Measurements from ENCODE around the gene NDUFS7. TPM values are rescaled to one million over a fixed set of nuclear protein-coding genes. Genes with fewer than 3 reads are reported as not detected.

The NDUFS7 gene
- polyA plus RNA-seq, 4 donors, result 82.0 to 350 (median 248) TPM

DNA sequence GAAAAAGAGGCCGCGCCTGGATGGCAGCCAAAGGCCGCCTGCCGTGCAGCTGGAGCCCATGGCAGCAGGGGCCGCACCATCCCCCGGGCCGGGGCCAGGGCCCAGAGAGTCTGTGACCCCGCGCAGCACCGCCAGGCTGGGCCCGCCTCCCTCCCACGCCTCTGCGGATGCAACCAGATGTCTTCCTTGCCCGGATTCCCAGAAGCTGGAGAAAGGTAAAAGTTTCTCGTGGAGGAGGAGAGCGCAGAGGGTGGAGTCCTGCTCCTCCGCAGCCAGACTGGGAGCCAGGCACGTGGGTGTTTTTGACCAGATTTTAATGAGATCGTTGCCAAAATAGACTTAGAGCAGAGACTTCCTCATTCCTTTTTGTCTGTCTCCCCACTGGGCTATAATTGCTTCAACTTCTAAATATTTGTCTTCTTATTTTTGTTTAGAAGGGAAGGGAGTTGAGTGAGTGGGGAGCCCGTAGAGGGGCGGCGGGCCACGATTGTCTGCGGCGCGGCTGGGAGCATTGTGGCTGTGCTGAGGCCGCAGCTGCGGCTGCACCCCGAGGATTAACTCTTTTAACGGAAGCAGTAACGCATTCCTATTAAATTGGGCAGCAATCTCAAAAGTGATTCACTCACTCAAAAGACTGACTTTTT lies 22.8 kb upstream of the NDUFS7 start:
- no peak overlapping the region for H3K4me3 ChIP-seq (ENCODE audit: low read depth in 1 of 3, low read length in 3 of 3)
- no peaks in the 10 kb centered on the region for H3K27me3 ChIP-seq (ENCODE audit: control insufficient read depth in 3 of 3, insufficient read depth in 3 of 3, low read length in 3 of 3)
- DNase-seq, result no peak
- peaks cover 0 to 18% (median 0%) of the 10 kb centered on the region in 3 donors for H3K4me1 ChIP-seq (ENCODE audit: control insufficient read depth in 3 of 3, insufficient read depth in 2 of 3, low read depth in 1 of 3, low read length in 2 of 3)
- H3K9me3 ChIP-seq (ENCODE audit: control insufficient read depth in 2 of 2, insufficient read depth in 1 of 2, low read depth in 1 of 2, low read length in 1 of 2), result no peaks in the 10 kb centered on the region
- 53 to 85% (median 82%) methylated on average over 31 of the region's 31 CpGs for WGBS, 3 donors
- no peak for FAIRE-seq
- peak overlapping the region in 2 of 3 donors; percentile 27 to 32 for H3K27ac ChIP-seq (ENCODE audit: low read depth in 1 of 3, low read length in 2 of 3)
- peaks cover 4 to 72% (median 11%) of the 10 kb centered on the region in 3 donors for H3K36me3 ChIP-seq (ENCODE audit: control insufficient read depth in 3 of 3, insufficient read depth in 2 of 3, low read depth in 1 of 3, low read length in 3 of 3)

DNA sequence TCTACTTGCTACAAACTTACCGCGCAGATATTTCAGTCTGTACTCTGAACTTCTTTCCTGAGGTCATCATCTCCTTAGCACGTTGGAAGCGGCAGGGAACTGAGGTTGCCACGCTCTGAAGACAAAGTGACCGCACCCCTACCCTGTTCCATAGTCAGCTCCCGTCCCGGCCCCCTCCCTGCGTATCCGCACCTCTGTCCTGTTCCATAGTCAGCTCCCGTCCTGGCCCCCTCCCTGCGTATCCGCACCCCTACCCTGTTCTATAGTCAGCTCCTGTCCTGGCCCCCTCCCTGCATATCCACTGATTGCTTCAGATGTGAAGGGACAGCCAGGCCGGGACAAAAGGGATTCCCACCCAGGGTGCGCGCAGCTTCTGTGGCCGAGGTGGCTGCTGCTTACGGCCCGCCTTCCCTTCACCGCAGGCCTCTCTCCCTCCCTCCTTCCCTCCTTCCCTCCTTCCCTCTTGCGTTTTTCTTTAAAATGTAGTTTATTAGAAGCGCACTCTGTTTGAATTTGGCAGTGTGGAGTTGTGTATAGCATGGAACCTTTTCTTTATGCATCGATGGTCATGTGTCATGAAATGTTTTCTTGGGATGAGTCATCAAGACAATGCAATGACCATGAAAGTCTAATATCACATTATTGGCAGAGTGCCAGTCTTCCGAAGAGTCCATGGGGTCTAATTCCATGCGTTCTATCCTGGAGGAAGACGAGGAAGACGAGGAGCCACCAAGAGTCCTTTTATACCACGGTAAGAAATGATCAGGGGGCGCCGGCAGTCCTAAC lies 21.9 kb upstream of the NDUFS7 start:
- 71 to 86% (median 85%) methylated on average over 30 of the region's 30 CpGs for WGBS, 3 donors
- peaks cover 0 to 9% (median 0%) of the 10 kb centered on the region in 3 donors for H3K4me1 ChIP-seq (ENCODE audit: control insufficient read depth in 3 of 3, insufficient read depth in 2 of 3, low read depth in 1 of 3, low read length in 2 of 3)
- peak overlapping the region in 2 of 3 donors; percentile 29 to 32 for H3K27ac ChIP-seq (ENCODE audit: low read depth in 1 of 3, low read length in 2 of 3)
- H3K27me3 ChIP-seq (ENCODE audit: control insufficient read depth in 3 of 3, insufficient read depth in 3 of 3, low read length in 3 of 3), result no peaks in the 10 kb centered on the region
- peaks cover 5 to 81% (median 11%) of the 10 kb centered on the region in 3 donors for H3K36me3 ChIP-seq (ENCODE audit: control insufficient read depth in 3 of 3, insufficient read depth in 2 of 3, low read depth in 1 of 3, low read length in 3 of 3)
- FAIRE-seq, result no peak
- H3K4me3 ChIP-seq (ENCODE audit: low read depth in 1 of 3, low read length in 3 of 3), result no peak overlapping the region
- no peak for DNase-seq
- no peaks in the 10 kb centered on the region for H3K9me3 ChIP-seq (ENCODE audit: control insufficient read depth in 2 of 2, insufficient read depth in 1 of 2, low read depth in 1 of 2, low read length in 1 of 2)

DNA sequence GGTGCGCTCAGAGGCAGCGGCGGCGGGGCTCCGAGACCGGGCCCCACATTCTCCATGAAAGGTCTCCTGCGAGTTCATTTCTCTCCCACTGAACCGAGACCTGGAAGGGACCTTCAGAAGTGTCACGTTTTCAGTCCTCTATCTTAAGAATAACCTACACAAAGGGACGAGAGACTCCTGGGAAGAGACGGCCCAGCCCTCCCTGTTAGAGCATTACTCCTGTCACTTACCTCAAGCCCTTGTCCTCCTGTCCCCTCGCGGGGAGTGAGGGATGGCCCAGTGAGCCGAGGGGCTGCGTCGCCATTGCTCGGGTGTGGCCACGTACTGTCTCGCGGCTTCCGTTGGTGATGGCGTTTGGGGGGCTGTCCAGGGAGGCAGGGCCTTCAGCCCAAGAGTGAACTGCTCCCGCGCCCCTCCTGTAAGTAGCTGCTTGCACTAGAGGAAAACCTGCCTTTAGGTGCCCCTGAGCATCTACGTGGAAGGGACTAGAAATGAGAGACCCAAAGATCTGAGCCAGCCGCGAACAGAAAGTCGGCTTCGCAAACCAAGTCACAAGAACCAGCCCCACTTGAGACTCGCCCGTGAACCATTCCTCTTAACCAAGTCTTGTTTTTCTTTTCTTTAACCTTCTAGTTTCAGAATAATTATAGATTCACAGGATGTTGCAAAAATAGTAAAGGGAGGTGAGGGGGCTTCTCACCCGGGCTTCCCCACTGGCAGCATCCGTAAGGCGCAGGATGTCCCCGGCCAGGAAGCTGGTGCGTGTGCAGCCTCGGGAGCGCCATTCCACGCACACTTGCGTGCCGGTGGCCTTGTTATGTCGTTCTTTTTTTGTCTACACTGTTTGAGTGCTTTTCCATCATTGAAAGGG lies 21.1 kb upstream of the NDUFS7 start:
- WGBS, 3 donors, result 89 to 93% (median 89%) methylated on average over 41 to 42 of the region's 42 CpGs
- DNase-seq (no peak), FAIRE-seq (no peak)
- Histone ChIP-seq H3K4me3 (ENCODE audit: low read depth in 1 of 3, low read length in 3 of 3) (no peak overlapping the region), H3K4me1 (ENCODE audit: control insufficient read depth in 3 of 3, insufficient read depth in 2 of 3, low read depth in 1 of 3, low read length in 2 of 3) (peaks cover 0 to 7% (median 0%) of the 10 kb centered on the region in 3 donors), H3K27ac (ENCODE audit: low read depth in 1 of 3, low read length in 2 of 3) (peak overlapping the region in 1 of 3 donors; percentile 12), H3K27me3 (ENCODE audit: control insufficient read depth in 3 of 3, insufficient read depth in 3 of 3, low read length in 3 of 3) (no peaks in the 10 kb centered on the region), H3K36me3 (ENCODE audit: control insufficient read depth in 3 of 3, insufficient read depth in 2 of 3, low read depth in 1 of 3, low read length in 3 of 3) (peaks cover 7 to 86% (median 11%) of the 10 kb centered on the region in 3 donors), H3K9me3 (ENCODE audit: control insufficient read depth in 2 of 2, insufficient read depth in 1 of 2, low read depth in 1 of 2, low read length in 1 of 2) (no peaks in the 10 kb centered on the region)

DNA sequence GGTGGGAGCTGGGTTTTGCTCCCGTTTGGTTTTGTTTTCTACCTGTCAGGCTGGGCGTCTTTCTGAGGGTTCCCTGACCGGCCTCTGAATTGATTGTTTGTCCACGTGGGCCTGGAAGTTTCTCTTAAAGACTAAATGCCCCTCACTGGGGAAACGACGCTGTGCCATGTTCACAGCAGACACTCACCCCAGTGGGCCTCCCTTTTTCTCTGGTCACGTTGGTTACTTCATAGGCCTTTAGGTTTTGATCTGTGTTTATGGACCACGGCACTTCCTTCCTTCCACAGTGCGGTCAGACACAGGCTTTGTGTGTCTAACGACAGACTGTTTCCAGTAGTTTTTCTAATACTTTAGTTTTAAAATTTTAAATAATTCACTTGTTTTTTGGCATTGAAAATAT lies 20.1 kb upstream of the NDUFS7 start:
- Histone ChIP-seq H3K4me1 (ENCODE audit: control insufficient read depth in 3 of 3, insufficient read depth in 2 of 3, low read depth in 1 of 3, low read length in 2 of 3) (peaks cover 0 to 7% (median 0%) of the 10 kb centered on the region in 3 donors), H3K27me3 (ENCODE audit: control insufficient read depth in 3 of 3, insufficient read depth in 3 of 3, low read length in 3 of 3) (no peaks in the 10 kb centered on the region), H3K27ac (ENCODE audit: low read depth in 1 of 3, low read length in 2 of 3) (peak overlapping the region in 2 of 3 donors; percentile 42 to 53), H3K36me3 (ENCODE audit: control insufficient read depth in 3 of 3, insufficient read depth in 2 of 3, low read depth in 1 of 3, low read length in 3 of 3) (peaks cover 7 to 91% (median 9%) of the 10 kb centered on the region in 3 donors), H3K9me3 (ENCODE audit: control insufficient read depth in 2 of 2, insufficient read depth in 1 of 2, low read depth in 1 of 2, low read length in 1 of 2) (no peaks in the 10 kb centered on the region), H3K4me3 (ENCODE audit: low read depth in 1 of 3, low read length in 3 of 3) (no peak overlapping the region)
- WGBS, 3 donors, result 68 to 82% (median 72%) methylated on average over 10 of the region's 10 CpGs
- peak in 1 of 2 donors; percentile 32 for DNase-seq
- no peak for FAIRE-seq

DNA sequence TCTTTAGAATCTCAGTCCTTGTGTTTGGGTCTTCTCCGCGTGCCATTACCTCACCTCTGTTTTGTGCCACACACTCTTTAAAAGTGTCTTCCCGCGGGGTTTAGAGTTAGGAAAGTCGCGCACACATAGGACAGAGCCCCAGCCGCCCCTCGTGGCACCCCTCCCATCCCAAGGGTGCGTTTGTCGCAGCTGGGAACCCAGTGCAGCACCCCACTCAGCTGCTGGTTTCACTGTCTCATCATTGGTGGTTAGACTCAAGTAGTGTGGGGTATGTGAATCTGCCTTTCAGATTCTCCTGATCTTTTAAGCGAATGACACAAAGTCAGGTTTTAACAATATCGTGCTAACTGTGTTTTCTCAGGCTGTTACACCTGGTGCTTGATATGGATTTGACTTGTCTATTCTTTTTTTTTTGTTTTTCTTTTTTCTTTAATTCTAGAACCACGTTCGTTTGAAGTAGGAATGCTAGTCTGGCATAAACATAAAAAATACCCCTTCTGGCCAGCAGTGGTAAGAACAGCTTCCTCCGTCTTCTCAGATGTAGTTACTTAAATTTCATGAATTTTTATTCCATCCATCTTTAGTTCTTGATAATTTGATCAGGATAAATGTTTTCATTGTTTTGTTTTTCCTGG lies 19.5 kb upstream of the NDUFS7 start:
- Histone ChIP-seq H3K4me1 (ENCODE audit: control insufficient read depth in 3 of 3, insufficient read depth in 2 of 3, low read depth in 1 of 3, low read length in 2 of 3) (peaks cover 0 to 7% (median 0%) of the 10 kb centered on the region in 3 donors), H3K36me3 (ENCODE audit: control insufficient read depth in 3 of 3, insufficient read depth in 2 of 3, low read depth in 1 of 3, low read length in 3 of 3) (peaks cover 6 to 91% (median 7%) of the 10 kb centered on the region in 3 donors), H3K9me3 (ENCODE audit: control insufficient read depth in 2 of 2, insufficient read depth in 1 of 2, low read depth in 1 of 2, low read length in 1 of 2) (no peaks in the 10 kb centered on the region), H3K27me3 (ENCODE audit: control insufficient read depth in 3 of 3, insufficient read depth in 3 of 3, low read length in 3 of 3) (no peaks in the 10 kb centered on the region), H3K4me3 (ENCODE audit: low read depth in 1 of 3, low read length in 3 of 3) (no peak overlapping the region), H3K27ac (ENCODE audit: low read depth in 1 of 3, low read length in 2 of 3) (peak overlapping the region in 1 of 3 donors; percentile 57)
- 71 to 86% (median 72%) methylated on average over 15 of the region's 15 CpGs for WGBS, 3 donors
- no peak for FAIRE-seq
- no peak for DNase-seq

DNA sequence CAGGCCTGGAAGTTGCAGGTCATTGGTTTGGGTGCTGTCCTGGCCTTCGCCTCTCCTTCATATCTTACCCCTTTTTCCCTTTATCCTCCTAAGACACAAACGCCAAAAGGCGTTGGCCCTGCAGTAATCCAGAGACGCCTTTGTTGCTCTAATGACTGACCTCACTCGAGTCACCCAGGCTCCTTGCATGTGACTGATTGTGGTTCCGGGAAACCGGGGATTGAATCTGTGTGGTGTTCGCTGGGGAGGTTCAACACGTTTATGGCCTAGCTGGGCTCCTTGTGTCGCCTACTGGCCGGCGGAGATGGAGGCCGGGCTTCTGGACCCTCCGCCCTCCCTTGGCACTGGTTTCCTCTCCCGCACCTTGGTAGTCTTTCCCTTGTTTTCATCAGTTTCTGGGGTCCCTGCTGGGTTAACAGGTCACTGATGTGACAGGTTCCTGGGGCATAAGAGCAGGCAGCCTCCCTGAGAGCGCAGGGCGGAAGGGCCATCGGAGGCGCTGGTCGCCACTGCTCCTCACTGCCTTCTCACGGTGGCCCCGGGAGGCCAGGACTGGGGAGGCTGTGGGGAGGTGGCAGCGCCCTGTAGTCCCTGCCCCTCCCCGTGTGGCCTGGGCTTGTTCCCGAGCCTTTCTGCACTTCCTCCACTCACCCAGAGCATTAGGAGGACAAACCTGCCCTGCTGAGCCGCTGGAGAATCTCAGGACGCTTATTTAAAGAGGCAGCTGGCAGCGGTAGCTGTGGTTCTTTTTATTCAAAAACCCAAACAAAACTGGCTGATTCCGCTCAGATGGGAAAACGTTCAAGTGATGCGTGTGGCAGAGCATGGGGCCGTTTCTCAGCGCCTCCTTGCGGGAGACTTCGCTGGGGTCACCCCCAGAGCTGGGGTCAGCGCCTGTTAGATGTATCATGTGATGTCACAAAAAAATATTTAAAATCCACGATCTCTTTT lies 18.1 kb upstream of the NDUFS7 start:
- peaks cover 2 to 93% (median 4%) of the 10 kb centered on the region in 3 donors for H3K36me3 ChIP-seq (ENCODE audit: control insufficient read depth in 3 of 3, insufficient read depth in 2 of 3, low read depth in 1 of 3, low read length in 3 of 3)
- no peaks in the 10 kb centered on the region for H3K9me3 ChIP-seq (ENCODE audit: control insufficient read depth in 2 of 2, insufficient read depth in 1 of 2, low read depth in 1 of 2, low read length in 1 of 2)
- FAIRE-seq (no peak), DNase-seq (no peak)
- 89 to 93% (median 92%) methylated on average over 37 of the region's 37 CpGs for WGBS, 3 donors
- no peak overlapping the region for H3K4me3 ChIP-seq (ENCODE audit: low read depth in 1 of 3, low read length in 3 of 3)
- peaks cover 0 to 5% (median 0%) of the 10 kb centered on the region in 3 donors for H3K4me1 ChIP-seq (ENCODE audit: control insufficient read depth in 3 of 3, insufficient read depth in 2 of 3, low read depth in 1 of 3, low read length in 2 of 3)
- no peaks in the 10 kb centered on the region for H3K27me3 ChIP-seq (ENCODE audit: control insufficient read depth in 3 of 3, insufficient read depth in 3 of 3, low read length in 3 of 3)
- H3K27ac ChIP-seq (ENCODE audit: low read depth in 1 of 3, low read length in 2 of 3), result no peak overlapping the region

DNA sequence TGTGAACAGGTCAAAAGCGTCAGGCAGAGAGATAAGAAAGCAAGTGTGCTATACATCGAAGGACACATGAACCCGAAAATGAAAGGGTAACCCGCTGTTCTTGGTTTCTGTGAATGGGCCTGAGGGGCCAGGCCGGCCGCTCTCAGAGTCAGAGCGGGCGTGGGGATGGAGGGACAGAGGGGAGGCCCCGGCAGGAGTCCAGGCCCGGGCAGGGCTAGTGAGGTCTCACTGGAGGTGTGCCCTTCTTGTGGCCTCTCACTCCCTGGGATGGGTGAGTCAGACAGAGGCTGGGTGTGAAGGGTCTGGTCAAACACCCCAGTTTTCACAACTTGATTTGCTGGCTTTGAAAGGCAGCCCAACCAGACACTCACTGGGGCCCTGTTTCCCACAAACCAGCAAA lies 17.4 kb upstream of the NDUFS7 start:
- DNase-seq, result no peak
- H3K36me3 ChIP-seq (ENCODE audit: control insufficient read depth in 3 of 3, insufficient read depth in 2 of 3, low read depth in 1 of 3, low read length in 3 of 3), result peaks cover 5 to 94% (median 7%) of the 10 kb centered on the region in 3 donors
- FAIRE-seq, result no peak

More for the DNA sequence above, 17.4 kb upstream of the NDUFS7 start:
- Histone ChIP-seq H3K27me3 (ENCODE audit: control insufficient read depth in 3 of 3, insufficient read depth in 3 of 3, low read length in 3 of 3) (no peaks in the 10 kb centered on the region), H3K27ac (ENCODE audit: low read depth in 1 of 3, low read length in 2 of 3) (no peak overlapping the region), H3K4me1 (ENCODE audit: control insufficient read depth in 3 of 3, insufficient read depth in 2 of 3, low read depth in 1 of 3, low read length in 2 of 3) (peaks cover 0 to 4% (median 0%) of the 10 kb centered on the region in 3 donors), H3K9me3 (ENCODE audit: control insufficient read depth in 2 of 2, insufficient read depth in 1 of 2, low read depth in 1 of 2, low read length in 1 of 2) (no peaks in the 10 kb centered on the region), H3K4me3 (ENCODE audit: low read depth in 1 of 3, low read length in 3 of 3) (no peak overlapping the region)
- 89 to 98% (median 94%) methylated on average over 9 to 10 of the region's 10 CpGs for WGBS, 3 donors

Measured in small intestine (tissue), 7 donors.